ENCODE measurements around the gene ZNF608. TPM values are rescaled to one million over a fixed set of nuclear protein-coding genes. Genes with fewer than 3 reads are reported as not detected.

The ZNF608 gene
- total RNA-seq, 4 donors from 2014 or later, result 16.3 to 34.8 (median 23.7) TPM

DNA sequence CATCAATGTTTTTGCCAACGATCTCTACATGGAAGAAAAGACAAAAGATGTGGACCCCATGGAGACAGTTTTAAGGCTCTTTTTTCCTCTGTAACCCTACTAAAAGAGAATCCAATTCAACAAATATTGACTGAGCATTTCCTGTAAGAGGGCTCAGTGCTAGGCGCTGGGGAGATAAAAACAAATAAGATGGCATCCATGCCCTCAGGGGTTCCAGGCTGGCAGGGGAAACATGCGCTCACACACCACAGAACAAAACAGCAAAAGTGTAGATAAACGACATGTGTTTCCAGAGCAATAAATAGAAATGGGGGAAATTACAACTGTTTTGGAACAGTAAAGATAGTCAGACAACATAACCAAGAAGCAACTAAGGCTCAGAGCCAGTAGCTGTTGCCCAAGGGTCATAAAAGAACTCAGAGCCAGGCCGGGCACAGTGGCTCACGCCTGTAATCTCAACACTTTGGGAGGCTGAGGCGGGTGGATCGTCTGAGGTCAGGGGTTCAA is 25.2 kb downstream of the ZNF608 start:
- H3K27me3 ChIP-seq, result no peaks in the 10 kb centered on the region
- no peaks in the 10 kb centered on the region for H3K36me3 ChIP-seq
- WGBS, 2 donors, result 73 to 74% methylated on average over 8 of the region's 8 CpGs
- no peak for DNase-seq (ENCODE audit: low spot score in 2 of 2)
- H3K9me3 ChIP-seq, result no peaks in the 10 kb centered on the region
- no peak overlapping the region for H3K27ac ChIP-seq
- peaks cover 0 to 20% (median 5%) of the 10 kb centered on the region in 4 donors for H3K4me1 ChIP-seq
- TF ChIP-seq POLR2A (IDR thresholded peaks at IDR 0.05) (no peak), EP300 (IDR thresholded peaks at IDR 0.05) (no peak)
- TF ChIP-seq, protein P1, sequence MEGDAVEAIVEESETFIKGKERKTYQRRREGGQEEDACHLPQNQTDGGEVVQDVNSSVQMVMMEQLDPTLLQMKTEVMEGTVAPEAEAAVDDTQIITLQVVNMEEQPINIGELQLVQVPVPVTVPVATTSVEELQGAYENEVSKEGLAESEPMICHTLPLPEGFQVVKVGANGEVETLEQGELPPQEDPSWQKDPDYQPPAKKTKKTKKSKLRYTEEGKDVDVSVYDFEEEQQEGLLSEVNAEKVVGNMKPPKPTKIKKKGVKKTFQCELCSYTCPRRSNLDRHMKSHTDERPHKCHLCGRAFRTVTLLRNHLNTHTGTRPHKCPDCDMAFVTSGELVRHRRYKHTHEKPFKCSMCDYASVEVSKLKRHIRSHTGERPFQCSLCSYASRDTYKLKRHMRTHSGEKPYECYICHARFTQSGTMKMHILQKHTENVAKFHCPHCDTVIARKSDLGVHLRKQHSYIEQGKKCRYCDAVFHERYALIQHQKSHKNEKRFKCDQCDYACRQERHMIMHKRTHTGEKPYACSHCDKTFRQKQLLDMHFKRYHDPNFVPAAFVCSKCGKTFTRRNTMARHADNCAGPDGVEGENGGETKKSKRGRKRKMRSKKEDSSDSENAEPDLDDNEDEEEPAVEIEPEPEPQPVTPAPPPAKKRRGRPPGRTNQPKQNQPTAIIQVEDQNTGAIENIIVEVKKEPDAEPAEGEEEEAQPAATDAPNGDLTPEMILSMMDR (IDR thresholded peaks at IDR 0.05), result no peak
- no peak overlapping the region for H3K4me3 ChIP-seq

DNA sequence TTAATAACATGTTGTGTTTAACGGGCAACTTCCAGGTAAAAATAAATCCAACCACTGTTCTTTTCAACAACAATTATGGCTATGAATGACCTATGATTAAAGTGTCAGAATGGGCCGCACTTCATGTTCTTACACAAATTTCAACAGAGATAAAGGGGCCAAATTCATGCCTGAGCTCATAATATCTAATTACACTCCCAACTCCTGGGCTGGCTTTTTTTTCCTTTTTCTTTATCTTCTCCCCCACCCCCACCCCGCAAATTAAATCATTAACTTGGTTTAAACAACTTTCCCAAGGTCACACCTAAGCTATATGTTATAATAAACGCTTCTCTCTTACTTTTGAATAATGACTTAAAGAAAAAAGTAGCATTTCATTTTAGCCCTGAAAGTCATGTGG is 25.8 kb downstream of the ZNF608 start:
- Histone ChIP-seq H3K9me3 (no peaks in the 10 kb centered on the region), H3K4me3 (no peak overlapping the region), H3K27me3 (no peaks in the 10 kb centered on the region), H3K4me1 (peaks cover 0 to 20% (median 5%) of the 10 kb centered on the region in 4 donors), H3K27ac (no peak overlapping the region), H3K36me3 (no peaks in the 10 kb centered on the region)
- WGBS, 2 donors, result 76 to 85% methylated on average over 4 of the region's 4 CpGs
- TF ChIP-seq EP300 (IDR thresholded peaks at IDR 0.05), result no peak
- TF ChIP-seq, protein P1 (IDR thresholded peaks at IDR 0.05), result no peak
- TF ChIP-seq POLR2A (IDR thresholded peaks at IDR 0.05), result no peak
- DNase-seq (ENCODE audit: low spot score in 2 of 2), result no peak

DNA sequence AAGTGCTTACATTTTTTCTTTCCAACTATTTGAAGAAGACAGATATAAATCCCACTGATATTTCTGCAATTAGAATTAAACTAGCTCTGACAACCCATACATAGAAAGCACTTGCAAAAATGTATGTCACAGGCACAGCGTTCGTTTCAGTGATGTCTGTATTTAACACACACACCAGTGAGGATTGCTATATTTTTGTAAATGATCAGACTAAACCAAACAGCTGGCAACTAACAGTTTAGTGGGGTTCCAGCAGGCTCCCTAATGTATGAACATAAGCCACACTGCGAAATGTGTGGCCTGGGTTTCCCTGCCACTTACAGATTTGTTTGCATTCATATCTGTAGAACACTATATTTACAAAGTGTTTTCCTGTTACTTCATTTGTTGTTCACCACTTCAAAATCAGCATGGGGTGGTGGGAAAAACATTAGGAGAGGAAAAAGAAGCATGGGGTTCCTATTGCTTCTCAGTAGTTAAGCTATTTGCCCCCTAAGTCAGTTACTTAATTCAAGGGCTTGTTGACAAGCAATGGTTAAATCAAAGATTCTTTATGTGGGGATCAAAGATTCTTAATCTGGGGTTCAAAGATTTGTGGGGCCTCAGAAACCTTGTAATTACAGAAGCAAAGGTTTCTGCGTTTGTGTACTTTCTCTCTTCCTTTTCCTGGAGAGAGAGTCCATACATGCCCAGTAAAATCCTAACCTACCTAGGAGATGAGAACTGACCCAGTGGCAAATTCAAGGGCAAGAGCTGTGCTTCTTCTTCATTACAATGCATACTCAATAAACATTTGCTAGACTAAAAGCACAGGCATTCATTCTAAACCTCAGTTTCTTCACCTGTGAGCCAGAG is 27.1 kb downstream of the ZNF608 start:
- WGBS, 2 donors, result 67 to 70% methylated on average over 4 of the region's 4 CpGs
- no peak for DNase-seq (ENCODE audit: low spot score in 2 of 2)
- Histone ChIP-seq H3K9me3 (no peaks in the 10 kb centered on the region), H3K4me3 (no peak overlapping the region), H3K4me1 (peaks cover 0 to 20% (median 5%) of the 10 kb centered on the region in 4 donors), H3K27ac (peak overlapping the region in 2 of 4 donors; percentile 0 to 57), H3K36me3 (no peaks in the 10 kb centered on the region), H3K27me3 (no peaks in the 10 kb centered on the region)
- no peak for TF ChIP-seq POLR2A (IDR thresholded peaks at IDR 0.05)
- no peak for TF ChIP-seq EP300 (IDR thresholded peaks at IDR 0.05)
- TF ChIP-seq, protein P1 (IDR thresholded peaks at IDR 0.05), result no peak

DNA sequence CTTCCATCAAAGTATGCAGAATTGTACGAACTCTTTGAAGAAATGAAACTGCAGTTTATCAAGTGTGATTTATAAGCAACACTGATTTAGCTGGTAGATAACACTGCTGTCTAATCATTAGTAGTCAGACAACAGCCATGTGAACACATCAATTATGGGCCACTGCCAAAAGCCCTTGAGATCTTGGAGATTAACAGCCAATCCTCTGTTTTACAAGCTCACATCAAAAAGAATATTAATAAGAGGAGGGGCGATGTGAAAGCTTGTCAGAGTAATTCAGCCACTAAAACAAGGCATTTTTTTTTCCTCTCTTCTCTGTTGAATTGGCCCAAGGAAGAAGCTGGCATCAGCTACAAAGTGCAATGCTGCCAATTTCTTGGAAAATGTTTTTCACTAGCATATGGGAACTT is 28.1 kb downstream of the ZNF608 start:
- H3K4me3 ChIP-seq, result no peak overlapping the region
- no peaks in the 10 kb centered on the region for H3K36me3 ChIP-seq
- H3K4me1 ChIP-seq, result peaks cover 0 to 23% (median 8%) of the 10 kb centered on the region in 4 donors
- TF ChIP-seq, protein P1 (IDR thresholded peaks at IDR 0.05), result no peak
- TF ChIP-seq EP300 (IDR thresholded peaks at IDR 0.05), result no peak
- no peak for TF ChIP-seq POLR2A (IDR thresholded peaks at IDR 0.05)
- no peak for DNase-seq (ENCODE audit: low spot score in 2 of 2)
- WGBS, 2 donors, result 33 to 35% methylated on average over 2 of the region's 2 CpGs
- H3K27me3 ChIP-seq, result no peaks in the 10 kb centered on the region
- H3K9me3 ChIP-seq, result no peaks in the 10 kb centered on the region
- peak overlapping the region in 2 of 4 donors; percentile 0 to 57 for H3K27ac ChIP-seq

DNA sequence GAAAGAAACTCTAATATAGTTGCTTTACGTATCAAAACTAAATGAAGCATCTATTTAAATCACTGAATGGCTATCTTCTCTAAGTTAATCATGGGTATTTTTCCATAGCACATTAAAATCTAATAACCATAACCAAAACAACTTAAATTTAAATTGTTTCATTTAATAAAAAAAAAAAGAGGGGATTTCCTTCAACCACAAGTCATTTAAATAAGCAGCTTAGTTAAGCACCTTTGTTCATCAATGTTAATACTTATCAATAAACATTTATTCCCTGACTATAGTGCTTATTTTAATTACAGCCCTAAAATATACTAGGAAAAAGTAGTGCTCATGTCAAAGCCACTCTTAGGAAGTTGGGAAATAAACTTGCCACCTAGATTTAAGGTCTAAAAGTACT is 30.3 kb downstream of the ZNF608 start:
- 98 to 100% methylated on average over 1 of the region's 1 CpG for WGBS, 2 donors
- H3K4me1 ChIP-seq, result peaks cover 0 to 33% (median 8%) of the 10 kb centered on the region in 4 donors

More for the DNA sequence above, 30.3 kb downstream of the ZNF608 start:
- H3K27me3 ChIP-seq, result no peaks in the 10 kb centered on the region
- no peak overlapping the region for H3K27ac ChIP-seq
- no peaks in the 10 kb centered on the region for H3K36me3 ChIP-seq
- H3K4me3 ChIP-seq, result no peak overlapping the region
- no peaks in the 10 kb centered on the region for H3K9me3 ChIP-seq
- no peak for DNase-seq (ENCODE audit: low spot score in 2 of 2)
- TF ChIP-seq POLR2A (IDR thresholded peaks at IDR 0.05) (no peak), EP300 (IDR thresholded peaks at IDR 0.05) (no peak)
- TF ChIP-seq, protein P1 (IDR thresholded peaks at IDR 0.05), result no peak

Measured in tibial nerve (tissue), 4 donors.